Nephron progenitor cell (in vitro differentiated cells): Measurements from ENCODE around the gene BCO2.
"Not testable (repeated sequence)": the region's sequence is repeated elsewhere in the genome, so short reads cannot be mapped to it uniquely, and the experiment has no call there.

Source experiments
- DNase-seq: peaks from one replicate; pipeline ENCODE4 v3.0.0; 2021
- H3K27ac Mint-ChIP-seq: 2 replicates; pipeline ENCODE4 v1.8.0; 2021; ENCODE audit warnings: mild to moderate bottlenecking, moderate library complexity, mixed read lengths
- H3K27me3 Mint-ChIP-seq: 2 replicates; pipeline ENCODE4 v1.8.0; 2021; ENCODE audit warnings: mild to moderate bottlenecking, low read depth, mixed read lengths; ENCODE audit not compliant: poor library complexity
- H3K36me3 Mint-ChIP-seq: 2 replicates; pipeline ENCODE4 v1.8.0; 2021; ENCODE audit warnings: low read depth, mixed read lengths
- H3K4me1 Mint-ChIP-seq: 2 replicates; pipeline ENCODE4 v1.8.0; 2021; ENCODE audit warnings: mixed read lengths
- H3K4me3 Mint-ChIP-seq: 2 replicates; pipeline ENCODE4 v1.8.0; 2021; ENCODE audit warnings: mild to moderate bottlenecking, moderate library complexity, mixed read lengths
- H3K9me3 Mint-ChIP-seq: 2 replicates; pipeline ENCODE4 v1.8.0; 2021; ENCODE audit warnings: mild to moderate bottlenecking, moderate library complexity, mixed read lengths
- CTCF ChIP-seq: fragments of 200-600 bp; sonication (generic); IDR thresholded peaks from 2 replicates; pipeline ENCODE4 v1.5.0; 2021; ENCODE audit warnings: antibody characterized with exemption

The BCO2 gene

GRCh38 chr11:112159098-112160065, 15.9 kb upstream of the BCO2 start:
- peaks cover 48% of the 10 kb centered on the region for H3K4me1 Mint-ChIP-seq
- peaks cover 5% of the 10 kb centered on the region for H3K36me3 Mint-ChIP-seq

DNA sequence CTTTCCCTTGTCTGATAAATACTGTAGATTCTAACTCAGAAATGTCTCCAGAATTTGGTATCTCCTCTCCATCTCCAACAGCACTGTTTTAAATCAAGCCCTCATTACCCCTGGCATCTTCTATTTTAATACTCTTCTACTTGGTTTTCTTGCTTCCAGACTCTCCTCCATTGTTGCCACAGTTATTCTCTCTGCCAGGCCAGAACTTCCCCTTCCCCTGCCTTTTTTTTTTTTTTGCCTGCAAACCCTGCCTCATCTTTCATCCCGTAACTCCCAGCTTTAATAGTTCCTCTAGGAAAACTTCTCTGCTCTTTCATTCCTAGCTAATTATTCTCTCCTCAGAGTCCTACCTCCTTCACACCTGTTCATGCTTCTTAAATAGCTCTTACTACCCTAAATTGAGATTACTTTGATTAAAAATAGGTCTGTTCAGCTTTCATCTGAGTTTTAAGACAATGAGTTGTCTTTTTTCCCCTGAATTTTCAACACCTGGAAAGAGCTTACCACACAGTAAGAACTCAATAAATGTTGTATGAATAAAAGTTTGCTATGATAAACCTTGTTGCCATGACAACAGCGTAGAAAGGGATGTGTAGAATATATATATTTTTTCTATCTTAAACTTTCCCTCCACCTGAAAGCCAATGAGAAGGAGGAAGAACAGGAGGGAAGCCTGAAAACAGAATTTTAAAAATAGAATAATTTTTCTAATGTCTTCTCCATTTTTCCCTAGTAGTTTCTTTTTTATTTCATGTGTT, 15.0 kb upstream of the BCO2 start:
- DNase-seq, result no peak
- H3K4me3 Mint-ChIP-seq, result no peak overlapping the region
- H3K27me3 Mint-ChIP-seq, result peaks cover 4% of the 10 kb centered on the region
- H3K27ac Mint-ChIP-seq, result peak overlapping the region; percentile 62
- no peak for TF ChIP-seq CTCF
- H3K36me3 Mint-ChIP-seq, result peaks cover 5% of the 10 kb centered on the region
- H3K9me3 Mint-ChIP-seq, result no peaks in the 10 kb centered on the region
- peaks cover 57% of the 10 kb centered on the region for H3K4me1 Mint-ChIP-seq

More at GRCh38 chr11:112159098-112160065, 15.9 kb upstream of the BCO2 start:
- DNase-seq, result no peak
- H3K27ac Mint-ChIP-seq, result no peak overlapping the region
- H3K4me3 Mint-ChIP-seq, result no peak overlapping the region
- peaks cover 5% of the 10 kb centered on the region for H3K27me3 Mint-ChIP-seq
- H3K9me3 Mint-ChIP-seq, result no peaks in the 10 kb centered on the region
- TF ChIP-seq CTCF, result no peak

GRCh38 chr11:112161012-112161411, 14.3 kb upstream of the BCO2 start:
- H3K36me3 Mint-ChIP-seq, result peaks cover 5% of the 10 kb centered on the region
- H3K4me1 Mint-ChIP-seq, result peaks cover 64% of the 10 kb centered on the region
- no peak for TF ChIP-seq CTCF
- no peak overlapping the region for H3K27ac Mint-ChIP-seq
- H3K4me3 Mint-ChIP-seq, result no peak overlapping the region
- no peaks in the 10 kb centered on the region for H3K9me3 Mint-ChIP-seq
- no peak for DNase-seq
- H3K27me3 Mint-ChIP-seq, result no peaks in the 10 kb centered on the region

DNA sequence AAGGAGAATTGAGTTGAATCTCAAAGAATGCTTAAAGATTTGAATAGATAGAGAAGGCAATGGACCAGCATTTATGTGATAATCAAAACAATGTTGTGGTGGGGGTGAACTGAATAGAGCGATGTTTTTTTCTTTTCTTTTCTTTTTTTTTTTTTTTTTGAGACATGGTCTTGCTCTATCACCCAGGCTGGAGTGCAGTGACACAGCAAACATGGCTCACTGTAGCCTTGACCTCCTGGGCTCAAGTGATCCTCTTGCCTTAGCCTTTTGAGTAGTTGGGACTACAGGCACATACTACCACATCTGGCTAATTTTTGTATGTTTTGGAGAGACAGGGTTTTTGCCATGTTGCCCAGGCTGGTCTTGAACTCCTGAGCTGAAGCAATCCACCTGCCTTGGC, 13.1 kb upstream of the BCO2 start:
- H3K9me3 Mint-ChIP-seq, H3K27me3 Mint-ChIP-seq, DNase-seq, H3K36me3 Mint-ChIP-seq: not testable (repeated sequence)
- Mint-ChIP-seq H3K4me1 (peaks cover 74% of the 10 kb centered on the region), H3K4me3 (peak overlapping the region; percentile 50), H3K27ac (peak overlapping the region; percentile 58)

DNA sequence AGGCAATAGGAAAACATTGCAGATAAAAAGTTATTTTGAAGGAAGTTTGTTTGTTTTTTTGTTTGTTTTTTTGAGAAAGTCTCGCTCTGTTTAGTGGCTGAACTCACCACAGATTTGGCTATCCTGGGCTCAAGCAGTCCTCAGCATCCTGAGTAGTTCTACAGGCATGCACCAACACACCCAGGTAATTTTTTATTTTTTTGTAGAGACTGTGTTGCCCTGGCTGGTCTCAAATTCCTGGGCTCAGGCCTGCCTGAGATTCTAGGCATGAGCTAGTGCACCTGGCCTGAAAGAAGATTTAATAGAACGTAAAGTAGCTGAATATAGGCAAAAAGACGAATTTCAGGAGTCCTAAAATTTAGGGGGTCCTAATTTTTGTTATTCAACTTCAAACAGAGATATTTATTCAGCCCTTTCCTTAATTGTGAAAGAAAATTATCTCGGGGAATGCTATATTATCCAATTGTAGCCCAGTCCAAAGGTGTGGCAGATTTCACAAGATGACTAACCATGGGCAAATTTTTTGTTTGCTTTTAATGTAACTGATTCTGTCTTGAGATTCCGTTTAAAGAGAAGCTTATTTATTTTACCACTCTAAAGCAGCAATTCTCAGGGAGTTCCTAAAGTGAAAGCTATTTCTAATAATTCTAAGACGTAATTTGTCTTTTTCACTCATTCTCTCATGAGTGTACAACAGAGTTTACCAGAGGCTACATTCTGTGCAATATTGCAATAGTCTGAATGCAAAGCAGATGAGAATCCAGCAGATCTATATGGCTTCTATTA, 12.4 kb upstream of the BCO2 start:
- no peak for TF ChIP-seq CTCF
- H3K4me1 Mint-ChIP-seq, result peaks cover 74% of the 10 kb centered on the region
- DNase-seq, result no peak
- H3K4me3 Mint-ChIP-seq, result peak overlapping the region; percentile 47
- H3K27ac Mint-ChIP-seq, result peak overlapping the region; percentile 29
- H3K27me3 Mint-ChIP-seq, result peaks cover 6% of the 10 kb centered on the region
- H3K9me3 Mint-ChIP-seq, result peaks cover 3% of the 10 kb centered on the region
- H3K36me3 Mint-ChIP-seq, result no peaks in the 10 kb centered on the region
